NCI-H1436 treated with DMSO at 0.1 percent for 48 hours (cell line): ENCODE results near the gene UTP20.

Source experiments
- DNase-seq: peaks from one replicate; lab custom pipeline; 2025; lab: John Stamatoyannopoulos, UW

UTP20 gene

DNA sequence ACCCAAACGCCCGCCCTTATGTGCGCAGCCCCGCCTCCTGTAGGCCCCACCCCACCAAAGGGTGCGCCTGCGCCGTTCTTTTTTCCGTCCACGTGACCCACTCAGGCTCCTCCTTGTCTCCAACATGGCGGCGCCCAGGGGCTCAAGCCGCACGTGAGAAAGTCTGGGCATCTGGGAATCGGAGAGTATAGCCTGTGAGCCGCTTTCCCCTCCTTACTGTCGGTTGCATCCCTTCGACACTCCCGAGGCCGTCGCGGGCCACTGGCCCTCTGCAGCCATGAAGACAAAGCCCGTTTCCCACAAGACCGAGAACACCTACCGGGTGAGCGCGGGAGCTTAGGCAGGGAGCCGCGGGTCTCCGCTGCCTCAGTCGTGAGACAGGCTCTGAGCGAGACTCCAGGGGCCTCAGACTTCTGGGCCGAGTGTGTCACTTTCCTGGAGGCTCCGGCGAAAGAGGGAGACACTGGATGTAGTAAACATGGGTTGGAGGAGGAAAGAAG is at the start of gene UTP20:
UTP20 (plus strand) TSS at position 100 of the 500 bp plus-strand sequence; CDS start at position 278, 178 bp downstream.
- no peak for DNase-seq

DNA sequence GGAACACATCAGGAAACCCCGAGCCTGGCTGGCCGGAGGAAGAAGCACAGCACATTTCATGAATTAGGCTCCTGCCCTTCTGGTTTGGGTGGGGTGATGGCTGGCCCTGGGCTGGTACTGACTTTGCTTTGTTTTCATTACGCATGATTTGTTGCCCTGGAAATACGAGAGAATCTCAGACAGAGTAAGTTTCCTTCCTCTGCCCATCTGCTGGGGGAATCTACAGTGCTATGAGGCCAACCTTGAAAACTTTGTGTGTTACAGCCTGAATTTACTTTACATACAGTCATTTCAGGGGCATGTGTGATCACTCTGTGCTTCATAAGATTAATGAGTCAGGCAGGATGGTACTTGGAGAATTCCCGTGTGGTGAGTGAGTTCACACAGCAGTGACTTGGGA is 49.4 kb upstream of the UTP20 start:
- DNase-seq, result no peak

DNA sequence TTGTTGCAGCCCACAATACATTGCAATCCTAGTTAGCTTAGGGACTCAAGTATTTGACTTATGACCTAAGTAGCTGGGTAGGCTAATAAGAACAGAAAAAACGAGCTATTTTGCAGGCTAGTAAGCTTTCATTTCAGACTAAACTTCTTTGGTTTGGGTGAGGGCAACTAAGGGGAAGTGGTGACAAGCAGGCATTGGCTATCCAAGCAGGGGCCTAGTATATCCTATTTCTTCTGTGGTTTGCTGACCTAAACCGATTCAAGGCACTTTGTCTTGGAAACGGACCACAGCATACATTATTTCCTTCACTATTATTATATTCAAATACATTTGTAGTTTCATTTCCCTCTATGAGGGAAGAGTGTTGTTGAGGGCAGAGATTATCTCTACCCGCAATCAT is 48.3 kb upstream of the UTP20 start:
- DNase-seq, result no peak

DNA sequence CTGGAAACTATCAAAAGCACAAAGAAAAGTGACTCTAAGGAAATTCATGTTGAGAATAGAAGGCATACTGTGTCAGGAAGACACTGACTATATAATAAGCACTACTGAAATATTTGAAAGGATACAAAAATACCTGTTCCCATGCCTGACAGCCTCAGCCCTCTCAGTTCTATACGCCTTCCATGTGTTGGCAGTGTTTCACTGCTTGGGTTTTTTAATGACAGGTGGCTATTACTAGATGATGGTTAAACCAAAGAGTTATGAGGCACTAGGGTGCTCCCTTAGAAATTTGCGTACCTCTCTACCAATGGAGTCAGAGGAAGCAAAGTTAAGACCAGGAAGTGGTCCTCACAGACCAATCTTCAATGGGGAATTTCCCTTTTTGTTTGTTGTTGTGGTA is 44.2 kb upstream of the UTP20 start:
- DNase-seq, result no peak

DNA sequence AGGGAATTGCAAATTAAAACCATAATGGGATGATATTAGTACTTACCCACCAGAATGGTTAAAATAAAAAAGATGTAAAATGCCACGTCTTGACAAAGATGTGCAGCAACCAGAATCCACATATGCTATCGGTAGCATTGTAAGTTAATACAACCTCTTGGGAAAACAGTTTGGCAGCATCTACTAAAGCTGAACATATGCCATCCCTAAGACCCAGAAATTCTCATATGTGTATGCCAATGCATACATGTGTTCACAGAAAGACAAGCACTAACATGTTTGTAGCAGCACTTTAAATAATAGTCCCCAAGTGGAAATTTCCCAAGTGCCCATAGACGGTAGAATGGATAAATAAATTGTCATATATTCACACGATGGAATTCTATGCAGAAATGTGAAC is 41.6 kb upstream of the UTP20 start:
- no peak for DNase-seq

DNA sequence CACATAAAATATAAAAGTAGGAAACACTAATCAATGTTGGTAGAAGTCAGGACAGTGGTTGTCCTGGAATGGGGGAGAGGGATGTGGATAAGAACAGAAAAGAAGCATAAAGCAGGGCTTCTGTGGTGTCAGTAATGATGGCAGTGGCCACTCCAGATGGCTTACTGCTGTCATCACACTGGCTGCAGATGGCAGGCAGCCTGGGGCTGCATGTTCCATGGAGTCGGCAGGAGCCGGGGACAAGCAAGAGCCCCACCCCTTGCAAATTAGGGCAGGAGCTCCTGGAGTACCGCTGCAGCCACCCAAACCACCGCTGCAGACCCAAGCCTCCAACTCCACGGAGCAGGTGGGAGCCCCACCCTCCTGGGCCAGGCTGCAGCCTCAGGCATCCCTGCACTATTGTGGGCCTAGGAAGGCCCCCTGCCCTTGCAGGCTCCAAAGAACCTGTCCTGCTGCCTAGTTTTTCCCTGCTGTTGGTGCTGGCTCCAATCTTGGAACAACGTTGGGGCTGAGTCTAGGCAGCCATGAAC is 41.0 kb upstream of the UTP20 start:
- DNase-seq, result no peak

DNA sequence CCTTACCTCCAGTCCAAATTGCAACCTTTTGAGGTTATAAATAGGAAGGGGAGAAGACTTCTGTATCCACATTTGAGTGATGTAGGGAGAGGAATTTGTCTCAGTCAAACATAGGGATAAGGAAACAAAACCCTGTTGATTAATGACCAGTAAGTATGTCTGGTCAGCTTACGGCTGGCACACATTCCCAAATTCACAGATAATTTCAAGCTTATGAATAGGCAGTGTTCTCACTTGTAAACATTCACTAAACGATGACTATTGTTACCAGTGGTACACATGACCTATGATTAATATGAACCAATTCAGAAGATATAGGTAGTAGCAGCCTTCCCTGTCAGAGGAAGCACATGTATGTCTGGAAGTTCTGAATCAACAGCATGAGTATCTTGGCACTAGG is 36.8 kb upstream of the UTP20 start:
- no peak for DNase-seq

DNA sequence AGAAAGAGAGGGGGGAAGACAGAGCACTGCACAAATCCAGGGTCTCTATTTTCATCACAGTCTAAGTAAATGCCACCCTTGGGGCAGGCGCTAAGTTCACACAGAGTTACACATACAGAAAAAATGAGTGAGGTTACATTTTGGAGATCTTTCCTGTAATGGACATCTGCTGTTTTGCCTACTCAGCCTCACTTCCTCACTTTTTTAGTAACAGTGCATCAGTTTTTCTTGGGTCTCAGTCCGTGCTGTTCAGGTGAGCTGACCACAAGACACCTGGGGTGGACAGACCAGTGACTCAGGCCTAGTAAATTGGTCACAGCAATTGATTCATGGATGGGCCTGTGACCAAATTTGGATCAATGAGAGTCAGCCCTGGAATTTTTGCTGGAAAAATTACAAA is 36.3 kb upstream of the UTP20 start:
- no peak for DNase-seq

DNA sequence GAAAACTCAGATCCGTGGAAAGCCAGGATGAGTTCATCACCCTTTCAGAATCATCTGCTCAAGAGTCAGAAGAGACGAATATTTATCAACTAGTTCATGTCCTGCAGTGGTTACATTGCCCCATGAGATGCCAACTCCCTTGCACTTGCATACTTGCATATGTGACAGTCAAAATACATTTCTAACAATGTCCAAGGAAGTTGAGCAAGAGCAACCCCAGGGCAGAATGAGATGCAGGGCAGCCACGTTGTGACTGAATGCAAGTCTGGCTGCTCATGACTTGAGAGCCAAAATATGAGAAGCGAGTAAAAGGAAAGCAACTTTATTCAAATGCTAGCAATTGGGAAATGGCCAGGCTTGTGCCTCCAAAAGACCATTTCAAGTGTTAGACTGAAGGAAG is 23.6 kb upstream of the UTP20 start:
- DNase-seq, result no peak

DNA sequence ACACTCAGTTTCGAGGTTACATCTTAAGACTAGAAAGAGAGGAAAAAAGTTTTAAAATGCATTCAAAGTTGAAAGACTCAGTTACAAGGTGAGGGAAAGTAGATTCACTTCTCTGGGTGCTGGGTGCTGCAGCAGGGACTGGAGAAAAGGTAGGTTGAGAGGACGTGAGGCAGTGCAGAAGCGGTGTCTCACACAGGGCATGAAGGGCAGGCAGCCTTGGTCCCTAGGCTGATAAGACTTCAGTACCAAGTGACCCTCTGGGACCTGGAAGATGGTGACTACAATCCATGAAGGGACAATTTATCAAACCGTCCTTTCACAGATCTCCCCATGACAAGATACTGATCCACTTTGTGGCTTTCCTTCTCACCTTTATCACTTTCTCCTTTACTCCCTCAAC is 22.5 kb upstream of the UTP20 start:
- no peak for DNase-seq

DNA sequence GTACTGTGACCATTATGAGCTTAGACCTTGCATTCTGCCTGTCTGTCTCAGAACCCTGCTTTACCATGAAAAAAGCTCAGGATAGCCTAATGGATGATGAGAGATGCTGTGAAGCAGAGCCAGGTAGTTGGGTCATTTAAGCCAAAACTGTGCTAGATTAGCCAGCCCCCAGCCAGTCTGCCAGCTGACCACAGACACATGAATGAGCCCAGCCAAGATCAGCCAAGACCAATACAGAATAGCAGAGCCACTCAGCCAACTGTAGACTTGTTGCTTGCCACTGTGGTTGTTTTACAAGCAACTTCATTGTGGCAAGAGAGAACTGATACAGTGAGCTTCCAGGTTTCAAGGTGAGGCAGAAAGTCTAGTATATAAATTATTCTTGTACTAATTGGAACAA is 12.8 kb upstream of the UTP20 start:
- DNase-seq, result no peak

DNA sequence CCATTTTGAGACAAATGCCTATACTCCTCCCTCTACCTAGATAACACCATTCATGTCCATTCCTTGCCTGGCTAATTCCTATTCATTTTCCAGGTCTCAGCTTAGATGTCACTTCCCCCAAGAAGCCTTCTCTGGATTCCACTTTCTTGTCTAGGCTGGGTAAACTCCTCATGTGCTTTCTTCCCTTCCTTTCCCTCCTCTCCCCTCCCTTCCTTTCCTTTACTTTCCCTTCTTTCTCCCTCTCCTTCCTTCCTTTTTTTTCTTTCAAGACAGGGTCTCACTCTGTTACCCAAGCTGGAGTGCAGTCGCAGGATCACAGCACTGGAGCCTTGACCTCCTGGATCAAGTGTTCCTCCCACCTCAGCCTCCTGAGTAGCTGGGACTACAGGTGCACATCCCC is 3.5 kb upstream of the UTP20 start:
- DNase-seq, result no peak

DNA sequence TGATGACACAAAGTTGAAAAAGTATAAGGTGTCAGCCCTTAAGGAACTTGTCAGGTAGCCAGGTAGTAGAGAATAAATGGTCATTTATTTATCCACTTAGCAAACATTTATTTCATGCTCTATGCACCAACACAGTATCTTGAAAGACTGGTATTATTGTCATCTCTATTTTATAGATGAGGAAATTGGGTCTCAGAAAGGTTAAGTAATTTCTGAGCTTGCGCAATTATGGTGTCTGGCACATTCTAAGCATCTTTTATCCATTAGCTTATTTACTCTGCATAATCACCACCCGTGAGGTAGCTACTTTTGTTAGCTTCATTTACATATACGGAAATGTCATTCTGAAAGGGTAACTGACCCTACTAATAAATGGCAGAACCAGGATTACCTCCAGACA is 2.5 kb upstream of the UTP20 start:
- DNase-seq, result no peak

DNA sequence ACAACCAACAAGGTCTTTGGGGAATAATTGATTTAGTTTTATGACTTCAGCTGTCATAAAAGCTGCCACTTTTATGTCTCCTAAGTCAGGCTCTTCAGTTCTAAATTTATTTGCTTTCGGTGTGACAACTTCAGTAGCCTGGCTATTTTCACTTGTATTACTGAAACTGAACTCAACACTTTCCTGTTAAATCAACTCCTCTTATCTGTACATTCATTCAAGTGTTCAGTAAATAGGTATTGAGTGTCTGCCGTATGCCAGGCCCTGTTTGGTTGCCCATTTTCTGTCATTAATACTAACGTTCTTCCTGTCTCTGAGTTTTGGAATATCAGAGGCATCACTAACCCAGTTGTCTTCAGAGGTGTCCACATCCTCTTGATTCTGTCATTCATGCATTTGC is 7.5 kb downstream of the UTP20 start:
- DNase-seq, result no peak

DNA sequence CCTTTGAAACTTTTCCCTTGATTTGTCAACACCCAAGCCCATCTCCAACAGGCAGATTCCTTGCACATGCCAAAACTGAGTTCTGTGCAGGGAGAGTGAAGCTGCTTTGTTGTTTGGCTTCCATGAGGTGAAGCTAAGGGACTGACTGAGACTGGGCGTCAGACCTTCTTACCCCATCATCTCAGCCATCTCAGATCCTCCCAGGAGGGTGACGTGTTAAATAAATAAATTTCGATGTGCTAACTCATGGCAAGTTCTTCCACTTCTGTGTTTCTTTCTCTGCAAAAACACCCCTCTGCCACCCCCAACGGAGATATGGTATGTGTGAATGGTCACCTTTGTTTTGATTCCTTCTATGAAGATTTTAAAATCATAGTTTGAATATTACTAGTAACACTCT is 17.8 kb downstream of the UTP20 start:
- DNase-seq, result no peak

DNA sequence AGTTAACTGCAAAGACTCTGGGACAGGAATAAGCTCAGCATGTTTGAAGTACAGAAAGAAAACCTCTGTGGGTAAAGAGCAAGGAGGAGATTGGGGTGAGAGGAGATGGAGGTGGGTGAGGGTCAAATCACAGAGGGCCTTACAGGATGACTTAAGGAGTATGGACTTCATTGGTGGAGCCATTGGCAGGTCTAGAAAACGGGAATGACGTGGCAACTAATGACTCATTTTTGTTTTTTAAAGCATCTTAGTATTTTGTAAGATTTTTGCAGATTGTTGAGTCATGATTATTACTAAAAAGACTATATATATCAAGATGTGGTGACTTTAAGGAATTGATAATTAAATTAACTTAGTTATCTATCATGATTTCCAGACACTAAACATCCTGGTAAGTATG is 18.5 kb downstream of the UTP20 start:
- no peak for DNase-seq

DNA sequence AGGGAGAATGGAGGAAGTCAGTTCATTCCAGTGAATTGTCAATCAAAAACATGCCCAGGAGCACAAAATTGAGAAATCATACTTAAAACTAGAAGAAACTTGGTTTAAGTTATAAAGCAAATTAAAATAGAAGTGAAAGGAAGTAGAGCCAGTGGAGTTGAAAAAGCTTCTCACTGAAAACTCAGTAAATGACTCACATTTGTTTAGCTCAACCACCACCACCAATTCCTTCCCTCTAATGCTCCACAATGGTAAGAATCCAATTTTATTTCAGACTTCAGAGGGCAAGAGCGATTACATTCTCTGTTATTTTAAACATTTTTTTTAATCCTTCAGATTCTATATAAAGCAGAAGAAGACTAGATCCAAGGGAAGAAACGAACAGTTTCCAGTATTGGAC is 19.4 kb downstream of the UTP20 start:
- DNase-seq, result no peak

DNA sequence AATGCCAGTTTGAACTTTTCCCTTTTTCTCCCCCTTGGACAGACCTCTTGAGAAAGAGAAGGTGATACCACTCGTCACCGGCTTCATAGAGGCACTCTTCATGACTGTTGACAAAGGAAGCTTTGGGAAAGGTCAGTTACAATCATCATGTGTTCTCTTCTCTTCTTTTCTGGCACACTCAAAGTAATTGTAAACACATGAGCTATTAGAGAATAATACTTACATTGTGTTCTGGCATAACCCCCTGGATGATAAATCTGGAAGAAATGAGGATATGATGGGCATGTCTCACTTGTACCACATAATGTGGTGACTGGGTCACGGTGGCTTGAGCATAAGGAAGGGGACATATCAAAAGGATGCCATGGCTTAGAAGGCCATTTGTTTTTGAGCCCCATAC is 20.0 kb downstream of the UTP20 start:
- DNase-seq, result no peak

DNA sequence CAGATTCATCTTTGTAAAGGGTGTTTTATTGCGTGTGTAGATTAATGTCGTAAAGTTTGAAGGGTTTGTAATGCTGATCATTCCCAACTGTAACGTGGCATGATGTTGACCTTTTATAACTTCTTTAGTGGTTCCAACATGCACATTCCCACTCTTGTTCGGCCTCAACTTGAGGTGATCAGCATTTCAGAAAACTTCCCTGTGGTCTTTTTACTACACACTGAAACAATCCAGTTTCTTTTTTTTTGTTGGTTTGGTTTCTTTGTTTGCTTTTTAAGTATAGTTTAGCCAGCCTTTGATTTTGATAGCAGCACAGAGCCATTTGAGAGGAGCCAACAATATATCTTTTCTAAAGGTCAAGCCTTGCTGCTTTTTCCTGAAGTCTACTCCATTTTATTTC is 22.8 kb downstream of the UTP20 start:
- no peak for DNase-seq

DNA sequence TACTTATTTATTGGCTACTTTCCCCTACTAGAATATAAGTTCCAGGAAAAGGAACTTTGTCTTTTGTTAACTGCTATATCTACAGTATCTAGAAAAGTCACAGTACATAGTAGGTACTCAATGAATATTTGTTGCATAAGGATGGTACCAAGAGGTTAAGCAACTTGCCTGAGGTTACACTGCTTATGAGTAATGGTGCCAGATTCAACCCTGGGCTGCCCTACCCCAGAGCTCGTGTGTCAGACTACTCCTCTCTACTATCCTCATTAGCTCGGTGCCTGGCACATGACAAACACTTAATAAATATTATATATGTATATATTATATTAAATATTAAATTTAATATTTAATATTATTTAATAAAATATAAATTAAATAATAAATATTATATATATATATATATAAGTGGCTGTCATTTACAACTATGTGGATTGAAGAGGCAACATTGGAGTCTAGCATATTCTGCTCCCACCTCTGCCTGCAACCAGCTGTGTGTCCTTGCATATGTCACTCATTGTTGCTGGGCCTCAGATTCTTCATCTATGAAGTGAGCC is 25.4 kb downstream of the UTP20 start:
- no peak for DNase-seq

DNA sequence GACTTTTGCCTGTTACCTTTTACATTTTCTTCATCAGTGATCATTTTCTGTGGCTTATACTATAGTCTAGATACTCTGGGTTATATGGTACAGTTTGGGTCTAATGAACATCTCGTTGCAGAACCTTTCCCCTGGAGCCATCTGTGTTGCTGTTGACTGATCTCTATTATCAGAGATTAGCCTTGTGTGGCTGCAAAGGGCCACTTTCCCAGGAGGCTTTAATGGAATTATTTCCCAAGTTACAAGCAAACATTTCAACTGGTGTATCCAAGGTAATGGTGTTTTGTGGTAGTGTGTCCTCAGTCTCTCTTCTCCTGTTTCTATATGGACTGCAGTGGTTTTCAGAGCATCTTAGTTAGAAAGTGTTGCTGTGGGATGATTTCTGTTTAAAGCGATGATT is 25.9 kb downstream of the UTP20 start:
- DNase-seq, result no peak

DNA sequence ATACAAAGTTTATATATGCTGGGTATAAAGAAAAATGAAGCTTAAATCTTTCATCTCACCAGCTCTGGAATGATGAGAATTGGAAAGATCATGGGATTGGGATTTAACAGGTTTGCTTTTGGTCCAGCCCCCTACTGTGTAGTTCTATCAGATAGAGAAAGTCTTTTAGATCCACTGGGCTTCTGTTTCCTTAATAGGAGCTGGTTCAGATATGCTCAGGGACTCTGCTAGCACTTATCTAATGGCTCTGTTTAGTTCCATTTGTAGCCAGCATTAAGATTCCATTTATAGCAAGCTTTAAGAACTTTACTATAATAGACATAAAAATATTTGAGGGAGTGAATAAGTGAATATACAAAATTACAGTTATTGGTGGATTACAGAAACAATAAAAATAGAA is 42.6 kb downstream of the UTP20 start:
- no peak for DNase-seq

DNA sequence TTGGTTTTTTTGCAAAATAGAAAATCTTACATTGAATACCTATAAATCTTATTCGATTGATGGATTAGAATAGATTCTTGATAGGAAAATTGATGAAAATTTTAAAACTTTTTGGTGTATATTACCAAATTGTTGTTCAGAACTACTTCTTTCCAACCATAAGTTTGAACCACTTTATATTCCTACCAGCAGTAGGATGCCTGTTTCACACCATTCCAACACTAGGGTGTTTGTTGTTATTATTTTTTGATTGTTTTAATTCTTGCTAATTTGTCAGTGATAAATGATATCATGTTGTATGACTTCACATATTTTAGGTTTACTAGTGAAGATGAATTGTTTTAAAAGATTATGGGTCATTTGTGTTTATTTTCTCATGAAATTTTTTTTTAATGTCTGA is 43.4 kb downstream of the UTP20 start:
- no peak for DNase-seq

DNA sequence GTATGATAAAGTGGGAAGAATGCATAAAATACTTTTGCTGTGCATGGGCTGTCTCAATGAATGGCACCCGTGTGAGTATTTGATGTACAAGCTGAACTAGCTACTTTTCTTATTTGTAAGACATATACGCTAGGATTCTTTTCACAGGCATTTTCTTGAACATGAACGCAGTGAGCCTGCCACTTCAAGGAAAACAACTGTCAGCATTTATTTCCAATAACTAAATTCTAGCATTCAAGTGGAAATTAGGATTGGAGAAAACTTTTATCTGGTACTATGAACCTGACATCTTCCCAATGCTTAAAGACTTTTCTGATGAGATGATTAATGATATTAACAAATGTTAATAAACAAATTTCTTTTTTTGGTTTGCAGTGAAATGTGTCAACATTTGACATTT is 45.7 kb downstream of the UTP20 start:
- DNase-seq, result no peak

DNA sequence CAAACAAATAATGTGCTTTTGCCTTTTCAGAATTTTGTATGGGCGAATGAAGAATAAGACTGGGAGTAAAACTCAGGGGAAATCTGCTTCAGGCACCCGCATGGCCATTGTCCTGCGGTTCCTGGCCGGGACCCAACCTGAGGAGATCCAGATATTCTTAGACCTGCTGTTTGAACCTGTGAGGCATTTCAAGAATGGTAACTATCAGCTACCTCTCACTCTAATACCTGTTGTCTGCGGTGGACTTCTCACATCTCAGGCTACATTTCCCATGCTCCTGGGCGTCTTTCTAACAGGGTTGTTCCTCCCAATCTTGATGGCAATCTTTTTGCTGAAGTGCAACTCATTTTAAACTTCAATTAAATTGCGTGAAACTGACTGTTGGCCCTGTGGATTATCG is 47.1 kb downstream of the UTP20 start:
- no peak for DNase-seq
